Measurements from ENCODE around the gene MMP17.

GRCh38 chr12:131784909-131785762 lies 43.1 kb upstream of the MMP17 start:
- no peak for TF ChIP-seq POLR2A (IDR thresholded peaks at IDR 0.05; ENCODE audit: low read length)
- TF ChIP-seq GATA1 (IDR thresholded peaks at IDR 0.05; ENCODE audit: low read depth, low read length): no peak

All from erythroblast (primary cell).